Uterus (tissue), 4 donors: ENCODE measurements around the gene LRP1-AS. TPM values are rescaled to one million over a fixed set of nuclear protein-coding genes. Genes with fewer than 3 reads are reported as not detected.

Source experiments
- DNase-seq, 2 donors: peaks; one replicate each; pipeline ENCODE4 v3.0.0-alpha.2; 2019 to 2020
- H3K27ac ChIP-seq, 2 donors: fragments of 200-600 bp; sonication (generic); 1 replicate in 1 of 2; 2 replicates in 1 of 2; pipeline ENCODE4 v1.5.1; 2016 to 2018
- H3K27me3 ChIP-seq, 2 donors: fragments of 200-600 bp; sonication (generic); one replicate each; pipeline ENCODE4 v1.5.1; 2018 to 2019; ENCODE audit warnings: control low read depth in 1 of 2
- H3K36me3 ChIP-seq, 2 donors: fragments of 200-600 bp; sonication (generic); one replicate each; pipeline ENCODE4 v1.5.1; 2019; ENCODE audit warnings: control low read depth in 1 of 2
- H3K4me1 ChIP-seq, 2 donors: fragments of 200-600 bp; sonication (generic); one replicate each; pipeline ENCODE4 v1.5.1; 2018 to 2019; ENCODE audit warnings: control low read depth in 1 of 2
- H3K4me3 ChIP-seq, 2 donors: fragments of 200-600 bp; sonication (generic); 1 replicate in 1 of 2; 2 replicates in 1 of 2; pipeline ENCODE4 v1.5.1; 2018 to 2019; ENCODE audit warnings: mild to moderate bottlenecking in 1 of 2
- H3K9me3 ChIP-seq, 2 donors: fragments of 200-600 bp; sonication (generic); one replicate each; pipeline ENCODE4 v1.5.1; 2019; ENCODE audit warnings: control low read depth in 1 of 2
- POLR2A ChIP-seq, 2 donors: fragments of 450-650 bp; IDR thresholded peaks; one replicate each; pipeline ENCODE4 v1.6.1; 2016; ENCODE audit warnings: antibody characterized with exemption in 2 of 2, mild to moderate bottlenecking in 1 of 2, moderate library complexity in 1 of 2
- intact Hi-C: fragments of 100-400 bp; cut with DNase I; formaldehyde crosslinking; loops from one replicate; pipeline ENCODE4 v1.15.1; 2023; ENCODE audit warnings: low total_unique reads
- total RNA-seq, 4 donors: library from RNA; depleted of rRNA in 3 of 4; stranded (reverse); fragments of >200 nt in 3 of 4; gene quantifications; one replicate each; pipeline versions ENCODE4 v1.1.0 to v1.2.4, GENCODE V29; 2014 to 2023
- TF ChIP-seq, protein P1 (sequence below), 4 experiments: fragments of 200-600 bp in 2 of 4; fragments of 450-650 bp in 2 of 4; sonication (generic) in 2 of 4; IDR thresholded peaks; one replicate each; pipeline ENCODE4 v1.5.1; 2016 to 2019; ENCODE audit warnings: antibody characterized with exemption in 4 of 4, mild to moderate bottlenecking in 2 of 4, moderate library complexity in 1 of 4
- donor health status: DM: yes; HTN: yes; CAD: no.

LRP1-AS gene
- total RNA-seq, 4 donors from 2014 or later = not detected

- DNase-seq = no peak
- H3K27ac ChIP-seq = no peak overlapping the region
- H3K27me3 ChIP-seq = no peaks in the 10 kb centered on the region
- TF ChIP-seq POLR2A (IDR thresholded peaks at IDR 0.05) = no peak
- TF ChIP-seq, protein P1, sequence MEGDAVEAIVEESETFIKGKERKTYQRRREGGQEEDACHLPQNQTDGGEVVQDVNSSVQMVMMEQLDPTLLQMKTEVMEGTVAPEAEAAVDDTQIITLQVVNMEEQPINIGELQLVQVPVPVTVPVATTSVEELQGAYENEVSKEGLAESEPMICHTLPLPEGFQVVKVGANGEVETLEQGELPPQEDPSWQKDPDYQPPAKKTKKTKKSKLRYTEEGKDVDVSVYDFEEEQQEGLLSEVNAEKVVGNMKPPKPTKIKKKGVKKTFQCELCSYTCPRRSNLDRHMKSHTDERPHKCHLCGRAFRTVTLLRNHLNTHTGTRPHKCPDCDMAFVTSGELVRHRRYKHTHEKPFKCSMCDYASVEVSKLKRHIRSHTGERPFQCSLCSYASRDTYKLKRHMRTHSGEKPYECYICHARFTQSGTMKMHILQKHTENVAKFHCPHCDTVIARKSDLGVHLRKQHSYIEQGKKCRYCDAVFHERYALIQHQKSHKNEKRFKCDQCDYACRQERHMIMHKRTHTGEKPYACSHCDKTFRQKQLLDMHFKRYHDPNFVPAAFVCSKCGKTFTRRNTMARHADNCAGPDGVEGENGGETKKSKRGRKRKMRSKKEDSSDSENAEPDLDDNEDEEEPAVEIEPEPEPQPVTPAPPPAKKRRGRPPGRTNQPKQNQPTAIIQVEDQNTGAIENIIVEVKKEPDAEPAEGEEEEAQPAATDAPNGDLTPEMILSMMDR (IDR thresholded peaks at IDR 0.05) = no peak
- no peaks in the 10 kb centered on the region for H3K36me3 ChIP-seq
- intact Hi-C loops = no loop called here
- no peaks in the 10 kb centered on the region for H3K4me1 ChIP-seq
- no peaks in the 10 kb centered on the region for H3K9me3 ChIP-seq
- H3K4me3 ChIP-seq = no peak overlapping the region
These were observed 42.6 kb upstream of the LRP1-AS start for GRCh38 chr12:57190037-57190436.

GRCh38 chr12:57188090-57188425 is 40.6 kb upstream of the LRP1-AS start:
- no peak for TF ChIP-seq POLR2A (IDR thresholded peaks at IDR 0.05)
- TF ChIP-seq, protein P1 (IDR thresholded peaks at IDR 0.05) = no peak
- DNase-seq = no peak
- H3K36me3 ChIP-seq = no peaks in the 10 kb centered on the region
- intact Hi-C loops = no loop called here
- H3K4me3 ChIP-seq = no peak overlapping the region
- no peaks in the 10 kb centered on the region for H3K27me3 ChIP-seq
- no peak overlapping the region for H3K27ac ChIP-seq
- no peaks in the 10 kb centered on the region for H3K4me1 ChIP-seq
- no peaks in the 10 kb centered on the region for H3K9me3 ChIP-seq

DNA sequence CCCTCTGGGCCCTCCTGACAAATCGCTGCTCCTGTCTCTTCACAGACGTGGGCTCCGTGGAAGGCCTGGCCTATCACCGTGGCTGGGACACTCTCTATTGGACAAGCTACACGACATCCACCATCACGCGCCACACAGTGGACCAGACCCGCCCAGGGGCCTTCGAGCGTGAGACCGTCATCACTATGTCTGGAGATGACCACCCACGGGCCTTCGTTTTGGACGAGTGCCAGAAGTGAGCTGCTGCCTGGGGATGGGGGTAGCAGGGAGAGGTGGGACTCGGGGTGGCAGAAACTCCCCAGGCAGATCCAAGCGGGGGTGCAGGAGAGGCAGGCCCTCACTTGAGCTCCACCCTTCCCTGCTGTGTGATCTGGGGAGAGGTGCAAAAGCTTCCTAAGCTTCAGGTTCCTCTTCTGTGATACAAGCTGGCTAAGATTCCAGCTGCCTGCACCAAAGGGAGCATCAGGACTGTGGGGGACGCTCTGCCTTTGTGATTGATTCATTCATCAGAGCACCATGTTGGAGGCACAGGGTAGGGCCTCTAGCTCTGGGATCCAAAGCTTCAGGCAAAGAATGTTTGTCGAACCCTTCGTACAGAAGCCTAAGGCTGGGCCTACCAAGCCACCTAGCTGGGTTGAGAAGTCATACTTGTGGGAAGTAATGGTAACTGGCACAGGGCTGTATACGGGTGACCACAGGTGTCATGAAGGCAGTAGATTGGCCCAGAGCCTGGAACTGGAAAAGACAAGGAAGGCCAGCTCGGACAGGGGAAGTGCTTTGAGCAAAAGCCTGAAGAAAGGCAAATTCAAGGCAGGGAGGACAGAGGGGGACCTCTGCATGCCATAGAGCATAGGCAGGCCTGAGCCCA is 40.0 kb upstream of the LRP1-AS start:
- Histone ChIP-seq H3K36me3 (no peaks in the 10 kb centered on the region), H3K27ac (no peak overlapping the region), H3K9me3 (no peaks in the 10 kb centered on the region), H3K4me1 (no peaks in the 10 kb centered on the region), H3K4me3 (no peak overlapping the region), H3K27me3 (no peaks in the 10 kb centered on the region)
- intact Hi-C loops = no loop called here
- TF ChIP-seq, protein P1 (IDR thresholded peaks at IDR 0.05) = no peak
- TF ChIP-seq POLR2A (IDR thresholded peaks at IDR 0.05) = no peak
- DNase-seq = no peak

DNA sequence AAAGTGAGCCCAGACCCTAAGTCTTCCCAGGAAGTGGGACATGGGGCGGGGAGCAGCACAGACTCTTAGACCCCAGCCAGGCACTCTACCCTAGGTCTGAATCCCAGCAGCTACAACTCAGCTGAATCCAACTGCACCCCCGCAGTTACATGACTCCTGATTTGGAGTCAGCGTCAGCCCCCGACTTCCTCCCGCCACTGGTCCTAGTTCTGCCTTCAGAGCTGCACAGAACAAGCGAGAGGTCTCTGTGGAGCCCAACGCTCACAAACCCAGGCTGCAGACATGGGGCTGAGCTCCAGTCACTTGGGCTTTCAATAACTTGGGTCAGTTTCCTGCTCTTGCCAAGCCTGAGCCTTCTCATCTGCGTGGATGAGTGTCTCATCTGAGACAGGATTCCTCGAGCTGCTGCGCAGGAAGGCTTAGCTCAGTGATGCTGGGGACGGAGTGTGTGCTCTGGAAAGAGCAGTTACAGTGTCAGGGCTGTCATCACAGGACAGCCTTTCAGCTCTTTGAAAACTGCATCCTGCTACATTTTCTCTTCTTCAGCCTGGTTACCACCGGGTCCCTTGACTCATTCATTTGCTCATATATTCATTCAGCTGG is 38.6 kb upstream of the LRP1-AS start:
- intact Hi-C loops = no loop called here
- DNase-seq = no peak
- Histone ChIP-seq H3K27me3 (no peaks in the 10 kb centered on the region), H3K36me3 (no peaks in the 10 kb centered on the region), H3K4me3 (no peak overlapping the region), H3K4me1 (no peaks in the 10 kb centered on the region), H3K9me3 (no peaks in the 10 kb centered on the region), H3K27ac (no peak overlapping the region)
- TF ChIP-seq POLR2A (IDR thresholded peaks at IDR 0.05) = no peak
- TF ChIP-seq, protein P1 (IDR thresholded peaks at IDR 0.05) = no peak

DNA sequence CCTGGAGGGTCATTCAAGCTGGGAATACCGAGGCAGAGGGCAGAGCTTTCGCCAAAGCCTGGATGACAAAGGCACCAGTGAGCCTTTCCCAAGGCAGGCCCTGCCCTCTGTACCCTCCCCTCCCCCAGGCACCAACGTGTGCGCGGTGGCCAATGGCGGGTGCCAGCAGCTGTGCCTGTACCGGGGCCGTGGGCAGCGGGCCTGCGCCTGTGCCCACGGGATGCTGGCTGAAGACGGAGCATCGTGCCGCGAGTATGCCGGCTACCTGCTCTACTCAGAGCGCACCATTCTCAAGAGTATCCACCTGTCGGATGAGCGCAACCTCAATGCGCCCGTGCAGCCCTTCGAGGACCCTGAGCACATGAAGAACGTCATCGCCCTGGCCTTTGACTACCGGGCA is 38.0 kb upstream of the LRP1-AS start:
- intact Hi-C loops = no loop called here
- no peaks in the 10 kb centered on the region for H3K27me3 ChIP-seq
- no peak for DNase-seq
- H3K4me3 ChIP-seq = no peak overlapping the region
- no peak overlapping the region for H3K27ac ChIP-seq
- no peak for TF ChIP-seq POLR2A (IDR thresholded peaks at IDR 0.05)
- TF ChIP-seq, protein P1 (IDR thresholded peaks at IDR 0.05) = no peak
- no peaks in the 10 kb centered on the region for H3K9me3 ChIP-seq
- H3K4me1 ChIP-seq = no peaks in the 10 kb centered on the region
- H3K36me3 ChIP-seq = no peaks in the 10 kb centered on the region
